ENCODE results near the gene TLX3. TPM values are rescaled to one million over a fixed set of nuclear protein-coding genes. Genes with fewer than 3 reads are reported as not detected.

The TLX3 gene
- total RNA-seq, 1 experiment from 2014 or later = not detected

DNA sequence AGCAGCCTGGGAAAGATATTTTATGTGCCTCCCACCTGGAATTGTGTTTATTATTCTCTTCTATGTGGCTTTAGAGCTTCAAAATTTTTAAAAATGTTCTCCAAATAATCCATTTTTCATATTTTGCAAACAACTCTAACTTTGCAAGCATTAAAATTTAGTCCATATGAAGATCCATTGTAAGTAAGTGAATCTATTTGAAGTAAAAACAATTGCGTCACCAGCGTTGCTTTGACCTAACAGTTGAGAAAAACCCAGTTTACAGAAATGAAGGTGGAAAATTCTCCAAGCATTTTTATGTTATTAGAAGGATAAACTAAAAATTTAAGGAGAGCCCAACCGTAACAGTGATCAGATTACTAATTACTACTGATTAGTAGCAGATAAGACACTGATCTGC lies 38.9 kb upstream of the TLX3 start:
- no CpG with 5 or more reads among the region's 3 CpGs for WGBS (ENCODE audit: extremely low coverage, insufficient read length, low lambda C conversion rate)
- H3K79me1 ChIP-seq (ENCODE audit: insufficient read depth, low read depth, low read length, poor library complexity, severe bottlenecking) = no peaks in the 10 kb centered on the region
- no peak overlapping the region for H4K91ac ChIP-seq (ENCODE audit: insufficient read length, low read depth, low read length)
- no peak overlapping the region for H3K4ac ChIP-seq (ENCODE audit: low read depth, low read length)
- H4K20me1 ChIP-seq (ENCODE audit: control insufficient read depth, insufficient read depth, insufficient read length) = no peaks in the 10 kb centered on the region
- H2BK120ac ChIP-seq (ENCODE audit: low read depth, low read length, poor library complexity, severe bottlenecking) = no peak overlapping the region
- H2BK12ac ChIP-seq (ENCODE audit: insufficient read length, low read depth, low read length) = no peak overlapping the region
- H3T11ph ChIP-seq (ENCODE audit: low read length) = no peak overlapping the region
- H3K36me3 Mint-ChIP-seq (ENCODE audit: insufficient read depth in 1 of 3, low read depth in 3 of 3) = no peaks in the 10 kb centered on the region
- H3K4me1 Mint-ChIP-seq = no peaks in the 10 kb centered on the region
- H3K27me3 ChIP-seq (ENCODE audit: insufficient read depth, low read length) = no peaks in the 10 kb centered on the region
- H3K23me2 ChIP-seq (ENCODE audit: insufficient read length, low read depth, low read length, poor library complexity, severe bottlenecking) = no peaks in the 10 kb centered on the region
- no peaks in the 10 kb centered on the region for H3K79me2 ChIP-seq (ENCODE audit: insufficient read depth, low read length)
- H3K4me1 ChIP-seq (ENCODE audit: insufficient read depth, low read length) = no peaks in the 10 kb centered on the region
- H3K9me3 ChIP-seq (ENCODE audit: control insufficient read depth, low read depth, low read length) = no peaks in the 10 kb centered on the region
- H3K4me2 ChIP-seq (ENCODE audit: insufficient read depth, insufficient read length, low read length) = no peak overlapping the region
- no peak overlapping the region for H4K5ac ChIP-seq (ENCODE audit: insufficient read length, low read depth, low read length)
- no peaks in the 10 kb centered on the region for H3K9me3 Mint-ChIP-seq
- H3K18ac ChIP-seq (ENCODE audit: insufficient read length, low read depth, low read length) = no peak overlapping the region
- H3K27me3 Mint-ChIP-seq (ENCODE audit: low read depth) = no peaks in the 10 kb centered on the region
- no peak overlapping the region for H2BK5ac ChIP-seq (ENCODE audit: insufficient read length, low read length)
- no peak overlapping the region for H3K9ac ChIP-seq (ENCODE audit: extremely low read depth, insufficient read length, low read length)
- H4K8ac ChIP-seq (replicated peaks; ENCODE audit: insufficient read length, low read depth, low read length) = no peak overlapping the region
- no peak overlapping the region for H3K23ac ChIP-seq (ENCODE audit: insufficient read length, low read depth, low read length)
- H2BK15ac ChIP-seq (ENCODE audit: low read depth, low read length) = no peak overlapping the region
- H3K27ac Mint-ChIP-seq = no peak overlapping the region
- H3K14ac ChIP-seq (ENCODE audit: insufficient read depth, low read length) = no peak overlapping the region
- DNase-seq = no peak
- H2AFZ ChIP-seq (ENCODE audit: low read length) = no peak overlapping the region
- TF ChIP-seq, protein P1, sequence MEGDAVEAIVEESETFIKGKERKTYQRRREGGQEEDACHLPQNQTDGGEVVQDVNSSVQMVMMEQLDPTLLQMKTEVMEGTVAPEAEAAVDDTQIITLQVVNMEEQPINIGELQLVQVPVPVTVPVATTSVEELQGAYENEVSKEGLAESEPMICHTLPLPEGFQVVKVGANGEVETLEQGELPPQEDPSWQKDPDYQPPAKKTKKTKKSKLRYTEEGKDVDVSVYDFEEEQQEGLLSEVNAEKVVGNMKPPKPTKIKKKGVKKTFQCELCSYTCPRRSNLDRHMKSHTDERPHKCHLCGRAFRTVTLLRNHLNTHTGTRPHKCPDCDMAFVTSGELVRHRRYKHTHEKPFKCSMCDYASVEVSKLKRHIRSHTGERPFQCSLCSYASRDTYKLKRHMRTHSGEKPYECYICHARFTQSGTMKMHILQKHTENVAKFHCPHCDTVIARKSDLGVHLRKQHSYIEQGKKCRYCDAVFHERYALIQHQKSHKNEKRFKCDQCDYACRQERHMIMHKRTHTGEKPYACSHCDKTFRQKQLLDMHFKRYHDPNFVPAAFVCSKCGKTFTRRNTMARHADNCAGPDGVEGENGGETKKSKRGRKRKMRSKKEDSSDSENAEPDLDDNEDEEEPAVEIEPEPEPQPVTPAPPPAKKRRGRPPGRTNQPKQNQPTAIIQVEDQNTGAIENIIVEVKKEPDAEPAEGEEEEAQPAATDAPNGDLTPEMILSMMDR (conservative IDR thresholded peaks at IDR 0.05) = no peak
- no peak overlapping the region for H3K4me3 Mint-ChIP-seq
- H3K56ac ChIP-seq (ENCODE audit: insufficient read length, low read depth, low read length) = no peak overlapping the region
- no peak overlapping the region for H3K27ac ChIP-seq (ENCODE audit: insufficient read length, low read depth, low read length)
- H2BK20ac ChIP-seq (ENCODE audit: low read depth, low read length, poor library complexity, severe bottlenecking) = no peak overlapping the region
- H2AK5ac ChIP-seq (ENCODE audit: insufficient read length, low read length) = no peak overlapping the region
